NCI-H524 (cell line): ENCODE measurements around the gene BPIFA3.
"Not testable (repeated sequence)": the region's sequence is repeated elsewhere in the genome, so short reads cannot be mapped to it uniquely, and the experiment has no call there.

Source experiments
- DNase-seq, 2 experiments: peaks; one replicate each; lab custom pipeline; 2025; lab: John Stamatoyannopoulos, UW

The BPIFA3 gene

GRCh38 chr20:33217052-33217451 is at the start of gene BPIFA3:
Gene BPIFA3 (plus strand): TSS chr20:33217352. CDS start chr20:33217537, 185 bp downstream.
- no peak for DNase-seq

GRCh38 chr20:33167859-33168258 is 49.3 kb upstream of the BPIFA3 start, which contains the start of gene BPIFA2:
Gene BPIFA2 (plus strand): TSS chr20:33168159. CDS start chr20:33169146, 987 bp downstream.
- DNase-seq: no peak

- DNase-seq: no peak
Measured at GRCh38 chr20:33169176-33169794, 47.9 kb upstream of the BPIFA3 start.

- peak in 1 of 2 experiments; percentile 45 for DNase-seq
Measured at GRCh38 chr20:33172781-33173180, 44.4 kb upstream of the BPIFA3 start.

- DNase-seq: no peak
Measured at GRCh38 chr20:33175123-33175522, 42.0 kb upstream of the BPIFA3 start.

GRCh38 chr20:33176101-33176500 is 41.1 kb upstream of the BPIFA3 start:
- DNase-seq: peak; percentile 81 to 94

GRCh38 chr20:33177866-33178265 is 39.3 kb upstream of the BPIFA3 start:
- peak in 1 of 2 experiments; percentile 44 for DNase-seq

GRCh38 chr20:33178726-33179125 is 38.4 kb upstream of the BPIFA3 start:
- no peak for DNase-seq

- no peak for DNase-seq
Measured at GRCh38 chr20:33180169-33180568, 37.0 kb upstream of the BPIFA3 start.

GRCh38 chr20:33181482-33182093 is 35.6 kb upstream of the BPIFA3 start:
- peak in 1 of 2 experiments; percentile 15 for DNase-seq

GRCh38 chr20:33183312-33183711 is 33.8 kb upstream of the BPIFA3 start:
- peak in 1 of 2 experiments; percentile 32 for DNase-seq

GRCh38 chr20:33185031-33185590 is 32.0 kb upstream of the BPIFA3 start:
- not testable (repeated sequence) for DNase-seq

GRCh38 chr20:33187491-33187890 is 29.7 kb upstream of the BPIFA3 start:
- DNase-seq: no peak

- DNase-seq: no peak
Measured at GRCh38 chr20:33188421-33188820, 28.7 kb upstream of the BPIFA3 start.

- DNase-seq: no peak
Measured at GRCh38 chr20:33191484-33191883, 25.7 kb upstream of the BPIFA3 start.

GRCh38 chr20:33191955-33192354 is 25.2 kb upstream of the BPIFA3 start:
- no peak for DNase-seq

GRCh38 chr20:33192912-33193501 is 24.1 kb upstream of the BPIFA3 start:
- DNase-seq: no peak

GRCh38 chr20:33199026-33199425 is 18.1 kb upstream of the BPIFA3 start:
- DNase-seq: no peak

- no peak for DNase-seq
Measured at GRCh38 chr20:33202451-33202850, 14.7 kb upstream of the BPIFA3 start.

GRCh38 chr20:33203444-33203843 is 13.7 kb upstream of the BPIFA3 start:
- no peak for DNase-seq

GRCh38 chr20:33209789-33210188 is 7.4 kb upstream of the BPIFA3 start:
- DNase-seq: no peak

GRCh38 chr20:33210371-33210770 is 6.8 kb upstream of the BPIFA3 start:
- no peak for DNase-seq
